Cardiac muscle cell (in vitro differentiated cells and primary cell): ENCODE results near the gene TMPRSS6. TPM values are rescaled to one million over a fixed set of nuclear protein-coding genes. Genes with fewer than 3 reads are reported as not detected.

Experiments used
- DNase-seq, 2 donors: peaks; one replicate each; pipeline versions ENCODE4 v3.0.0 to v3.0.0-alpha.2; 2010 to 2017; ENCODE audit warnings: low read depth in 1 of 2, low spot score in 1 of 2
- H3K27ac ChIP-seq: fragments of 200-600 bp; sonication (generic); 2 replicates; pipeline ENCODE4 v1.5.1; 2016
- H3K27me3 ChIP-seq: fragments of 200-600 bp; sonication (generic); 2 replicates; pipeline ENCODE4 v1.6.0; 2016; ENCODE audit warnings: control low read depth
- H3K36me3 ChIP-seq: fragments of 200-600 bp; sonication (generic); 2 replicates; pipeline ENCODE4 v1.5.1; 2016; ENCODE audit warnings: control low read depth
- H3K4me1 ChIP-seq: fragments of 200-600 bp; sonication (generic); 2 replicates; pipeline ENCODE4 v1.8.1; 2017; ENCODE audit warnings: low read depth, mild to moderate bottlenecking, mixed run types
- H3K4me3 ChIP-seq: fragments of 200-600 bp; sonication (generic); 2 replicates; pipeline ENCODE4 v1.5.1; 2016; ENCODE audit warnings: mild to moderate bottlenecking
- H3K9me3 ChIP-seq: fragments of 200-600 bp; sonication (generic); 2 replicates; pipeline ENCODE4 v1.5.1; 2017; ENCODE audit warnings: low read depth, mild to moderate bottlenecking, control low read depth
- polyA plus RNA-seq: library from polyadenylated mRNA; unstranded; fragments of >200 nt; fragmentation: Nextera tagmentation; extraction: Ambion mirVana; gene quantifications from 2 replicates; pipeline ENCODE4 v1.2.1, GENCODE V29; 2016
- total RNA-seq: library from RNA; depleted of rRNA; stranded (reverse); fragments of >200 nt; gene quantifications from 2 replicates; pipeline ENCODE4 v1.2.3, GENCODE V29; 2016
- TF ChIP-seq, protein P1 (sequence below): IDR thresholded peaks from 2 replicates; pipeline ENCODE4 v1.5.1; 2012; ENCODE audit warnings: low read depth, mild to moderate bottlenecking, low read length

The TMPRSS6 gene
- total and polyA plus RNA-seq, 2 experiments from 2014 or later, result 0.11 TPM; not detected in 1

DNA sequence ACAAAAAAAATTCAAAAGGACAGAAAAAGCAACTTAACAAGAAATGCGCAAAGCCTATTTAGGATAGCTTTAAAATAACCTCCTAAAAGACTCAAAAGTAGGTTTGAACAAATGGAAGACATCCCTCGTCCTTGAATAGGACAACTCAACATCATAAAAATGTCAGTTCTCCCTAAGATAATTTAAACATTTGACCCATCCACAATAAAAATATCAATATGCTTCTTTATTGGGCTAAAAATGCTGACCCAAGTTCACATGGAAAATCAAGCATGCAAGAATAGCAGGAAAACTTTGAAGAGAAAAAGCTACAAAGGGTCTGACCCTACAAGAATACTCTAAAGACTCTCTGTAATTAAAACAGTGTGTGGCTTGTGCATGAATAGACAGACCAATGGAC, 70.0 kb downstream of the TMPRSS6 start:
- no peaks in the 10 kb centered on the region for H3K9me3 ChIP-seq
- H3K27me3 ChIP-seq, result no peaks in the 10 kb centered on the region
- H3K27ac ChIP-seq, result no peak overlapping the region
- TF ChIP-seq, protein P1, sequence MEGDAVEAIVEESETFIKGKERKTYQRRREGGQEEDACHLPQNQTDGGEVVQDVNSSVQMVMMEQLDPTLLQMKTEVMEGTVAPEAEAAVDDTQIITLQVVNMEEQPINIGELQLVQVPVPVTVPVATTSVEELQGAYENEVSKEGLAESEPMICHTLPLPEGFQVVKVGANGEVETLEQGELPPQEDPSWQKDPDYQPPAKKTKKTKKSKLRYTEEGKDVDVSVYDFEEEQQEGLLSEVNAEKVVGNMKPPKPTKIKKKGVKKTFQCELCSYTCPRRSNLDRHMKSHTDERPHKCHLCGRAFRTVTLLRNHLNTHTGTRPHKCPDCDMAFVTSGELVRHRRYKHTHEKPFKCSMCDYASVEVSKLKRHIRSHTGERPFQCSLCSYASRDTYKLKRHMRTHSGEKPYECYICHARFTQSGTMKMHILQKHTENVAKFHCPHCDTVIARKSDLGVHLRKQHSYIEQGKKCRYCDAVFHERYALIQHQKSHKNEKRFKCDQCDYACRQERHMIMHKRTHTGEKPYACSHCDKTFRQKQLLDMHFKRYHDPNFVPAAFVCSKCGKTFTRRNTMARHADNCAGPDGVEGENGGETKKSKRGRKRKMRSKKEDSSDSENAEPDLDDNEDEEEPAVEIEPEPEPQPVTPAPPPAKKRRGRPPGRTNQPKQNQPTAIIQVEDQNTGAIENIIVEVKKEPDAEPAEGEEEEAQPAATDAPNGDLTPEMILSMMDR, result no peak
- H3K4me3 ChIP-seq, result no peak overlapping the region
- no peaks in the 10 kb centered on the region for H3K4me1 ChIP-seq
- no peak for DNase-seq
- H3K36me3 ChIP-seq, result no peaks in the 10 kb centered on the region

DNA sequence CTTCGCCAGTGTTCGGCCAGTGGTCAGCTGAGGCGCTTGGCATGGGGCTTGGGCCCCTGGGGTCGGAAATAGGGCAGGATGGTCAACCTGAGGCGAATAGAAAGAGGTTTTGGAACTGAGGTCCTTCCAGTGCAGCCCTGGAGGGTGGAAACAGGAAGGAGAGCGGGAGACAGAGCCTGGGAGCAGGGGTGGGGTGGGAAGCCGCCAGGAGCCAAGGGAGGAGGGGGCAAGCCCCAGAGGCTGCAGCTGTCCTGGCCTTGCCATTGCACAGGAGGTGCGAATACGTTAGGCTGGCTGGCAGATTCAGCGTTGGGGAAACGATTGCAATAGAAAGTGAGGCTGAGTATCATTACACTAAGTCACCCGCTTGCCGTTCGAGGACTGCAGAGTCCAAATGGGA, 71.8 kb downstream of the TMPRSS6 start:
- TF ChIP-seq, protein P1, result no peak
- DNase-seq, result no peak
- Histone ChIP-seq H3K27ac (no peak overlapping the region), H3K4me3 (no peak overlapping the region), H3K9me3 (no peaks in the 10 kb centered on the region), H3K4me1 (no peaks in the 10 kb centered on the region), H3K27me3 (no peaks in the 10 kb centered on the region), H3K36me3 (no peaks in the 10 kb centered on the region)

DNA sequence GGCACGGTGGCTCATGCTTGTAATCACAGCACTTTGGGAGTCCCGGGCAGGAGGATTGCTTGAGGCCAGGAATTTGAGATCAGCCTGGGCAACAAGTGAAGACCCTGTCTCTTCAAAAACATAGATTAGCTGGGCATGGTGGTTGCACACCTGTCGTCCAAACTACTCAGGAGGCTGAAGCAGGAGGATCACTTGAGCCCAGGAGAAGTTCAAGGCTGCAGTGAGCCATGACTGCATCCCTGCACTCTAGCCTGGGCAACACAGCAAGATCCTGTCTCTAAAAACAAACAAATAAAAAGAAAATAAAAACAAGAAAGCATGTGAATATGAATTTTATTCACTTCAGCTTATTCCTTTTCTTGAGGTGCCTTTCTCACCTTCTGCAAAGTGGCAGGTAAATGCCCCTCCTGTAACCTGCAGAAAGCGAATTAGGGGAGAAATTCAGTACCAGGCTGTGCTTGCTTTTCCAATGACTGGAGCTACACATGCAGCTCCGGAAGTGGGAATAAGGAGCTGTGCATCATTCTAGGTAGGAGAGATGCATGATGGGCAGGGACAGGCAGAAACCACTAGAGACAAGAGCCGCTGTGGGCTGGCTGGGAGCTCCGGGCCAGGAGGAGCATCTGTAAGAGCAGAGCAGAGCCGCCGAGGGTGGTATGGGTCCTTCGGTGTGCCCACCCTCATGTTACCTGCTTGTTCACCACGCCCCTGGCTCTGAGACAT, 72.7 kb downstream of the TMPRSS6 start:
- H3K9me3 ChIP-seq, result no peaks in the 10 kb centered on the region
- H3K4me1 ChIP-seq, result no peaks in the 10 kb centered on the region
- TF ChIP-seq, protein P1, result no peak
- no peaks in the 10 kb centered on the region for H3K36me3 ChIP-seq
- H3K4me3 ChIP-seq, result no peak overlapping the region
- H3K27me3 ChIP-seq, result no peaks in the 10 kb centered on the region
- no peak for DNase-seq
- no peak overlapping the region for H3K27ac ChIP-seq

DNA sequence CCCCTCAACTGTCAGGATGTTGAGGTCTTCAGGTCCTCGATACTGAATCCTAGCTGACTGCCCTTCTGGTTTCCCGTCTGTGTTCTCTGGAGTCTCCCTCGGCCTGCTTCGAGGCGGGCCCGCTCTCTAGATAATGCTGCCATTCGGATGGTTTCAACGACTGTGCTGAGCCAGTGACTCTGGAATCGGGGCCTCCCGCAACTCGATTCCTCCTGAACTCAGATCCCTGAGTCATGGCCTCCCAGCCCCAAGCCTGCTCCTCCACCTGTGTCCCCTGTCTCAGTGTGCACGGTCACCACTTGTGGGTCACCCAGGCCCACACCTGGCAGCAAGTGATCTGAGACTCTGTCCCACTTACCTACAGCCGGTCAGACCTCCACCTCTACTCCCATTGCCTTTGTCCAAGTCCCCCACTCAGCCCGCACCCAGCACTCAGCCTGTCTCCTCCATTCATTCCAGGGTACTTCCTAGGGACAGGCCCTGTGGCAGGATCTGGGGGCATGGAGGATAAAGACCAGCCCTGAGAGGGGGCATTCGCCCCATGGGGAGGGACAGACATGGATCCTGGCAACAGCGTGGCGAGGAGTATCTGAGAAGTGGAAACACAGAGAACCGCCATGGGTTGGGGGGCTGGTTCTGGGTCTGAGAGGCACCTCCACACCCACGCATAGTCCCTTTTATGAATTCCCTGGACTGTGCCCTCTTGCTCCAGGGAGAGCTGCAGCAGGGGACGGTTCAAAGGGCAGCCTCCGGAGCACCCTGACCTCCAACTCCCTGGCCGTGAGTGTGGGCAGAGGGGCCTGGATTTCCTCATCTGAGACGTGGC, 75.7 kb downstream of the TMPRSS6 start:
- Histone ChIP-seq H3K4me1 (no peaks in the 10 kb centered on the region), H3K4me3 (no peak overlapping the region), H3K27me3 (no peaks in the 10 kb centered on the region), H3K27ac (no peak overlapping the region), H3K36me3 (peaks cover 4% of the 10 kb centered on the region), H3K9me3 (no peaks in the 10 kb centered on the region)
- TF ChIP-seq, protein P1, result no peak
- DNase-seq, result no peak

DNA sequence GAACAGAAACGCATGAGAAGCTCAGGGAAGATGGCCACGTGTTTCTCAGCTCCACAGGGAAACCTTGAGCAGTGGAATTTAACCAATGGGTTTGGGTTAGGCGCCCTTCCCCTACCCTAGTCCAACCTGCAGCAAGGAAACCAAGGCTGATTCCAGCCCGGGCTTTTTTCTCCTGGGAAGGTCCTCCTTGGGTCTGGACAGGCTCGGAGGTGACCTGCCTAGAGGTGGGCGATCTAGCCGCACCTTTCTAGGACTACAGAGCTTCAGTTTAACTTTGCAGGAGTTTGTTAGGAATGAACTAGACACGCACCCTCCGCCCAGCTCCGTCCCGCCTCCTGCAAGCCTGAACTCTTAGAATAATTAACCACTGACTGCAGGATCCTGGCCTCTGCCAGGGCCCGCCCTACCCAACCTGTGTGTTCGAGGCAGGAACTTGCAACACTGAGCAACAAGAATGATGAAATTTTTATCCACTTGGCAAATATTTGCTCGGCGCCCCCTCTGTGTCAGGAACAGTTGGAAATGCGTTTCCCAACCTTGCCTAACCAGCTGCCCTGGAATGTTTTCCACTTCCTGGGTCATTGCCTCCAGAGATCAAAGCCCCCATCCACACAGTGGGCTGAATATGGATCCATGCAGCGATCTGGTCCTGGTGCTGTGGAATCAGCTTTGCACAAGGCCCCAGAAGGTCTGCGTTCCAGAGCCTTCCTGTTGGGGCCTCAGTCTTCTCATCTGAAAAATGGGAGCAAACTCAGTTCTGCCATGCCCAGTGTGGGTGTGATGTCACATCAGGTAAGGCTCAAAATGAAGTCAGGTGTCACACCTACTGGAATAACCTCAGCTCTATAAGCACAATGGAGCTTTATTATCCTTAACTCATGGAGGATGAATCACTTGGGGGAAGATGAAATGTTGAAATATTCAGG, 76.7 kb downstream of the TMPRSS6 start:
- Histone ChIP-seq H3K36me3 (peaks cover 4% of the 10 kb centered on the region), H3K9me3 (no peaks in the 10 kb centered on the region), H3K4me3 (no peak overlapping the region), H3K27ac (no peak overlapping the region), H3K27me3 (no peaks in the 10 kb centered on the region), H3K4me1 (no peaks in the 10 kb centered on the region)
- peak in 1 of 2 donors; percentile 97 for DNase-seq
- TF ChIP-seq, protein P1, result no peak
